HG03039 (cell line): Measurements from ENCODE around the gene RASSF6.
"Not testable (repeated sequence)": the region's sequence is repeated elsewhere in the genome, so short reads cannot be mapped to it uniquely, and the experiment has no call there.

ENCODE experiments used
- ATAC-seq: cut with Tn5 transposase; IDR thresholded peaks from one replicate; pipeline ENCODE4 v1.9.1; 2021; ENCODE audit warnings: mild to moderate bottlenecking, moderate library complexity; ENCODE audit not compliant: unreplicated experiment

Gene RASSF6

GRCh38 chr4:73620115-73620792 is at the start of gene RASSF6:
RASSF6 (minus strand) TSS chr4:73620436; CDS start chr4:73611795, 8,641 bp downstream.
- ATAC-seq: peak; percentile 93

- no peak for ATAC-seq
Observed at GRCh38 chr4:73669410-73670183, 49.4 kb upstream of the RASSF6 start.

GRCh38 chr4:73668782-73669201 is 48.6 kb upstream of the RASSF6 start:
- ATAC-seq: no peak

GRCh38 chr4:73665924-73666323 is 45.7 kb upstream of the RASSF6 start:
- not testable (repeated sequence) for ATAC-seq

- ATAC-seq: no peak
Observed at GRCh38 chr4:73664470-73664869, 44.2 kb upstream of the RASSF6 start.

GRCh38 chr4:73663576-73663975 is 43.3 kb upstream of the RASSF6 start:
- ATAC-seq: no peak

GRCh38 chr4:73662709-73663546 is 42.7 kb upstream of the RASSF6 start:
- peak; percentile 61 for ATAC-seq

- ATAC-seq: no peak
Observed at GRCh38 chr4:73661646-73662119, 41.4 kb upstream of the RASSF6 start.

- ATAC-seq: no peak
Observed at GRCh38 chr4:73660808-73661207, 40.6 kb upstream of the RASSF6 start.

- ATAC-seq: peak; percentile 59
Observed at GRCh38 chr4:73653695-73654106, 33.5 kb upstream of the RASSF6 start.

GRCh38 chr4:73650250-73650649 is 30.0 kb upstream of the RASSF6 start:
- ATAC-seq: no peak

- no peak for ATAC-seq
Observed at GRCh38 chr4:73648478-73648877, 28.2 kb upstream of the RASSF6 start.

- ATAC-seq: no peak
Observed at GRCh38 chr4:73646117-73646516, 25.9 kb upstream of the RASSF6 start.

- no peak for ATAC-seq
Observed at GRCh38 chr4:73631565-73632226, 11.5 kb upstream of the RASSF6 start.

GRCh38 chr4:73628834-73629233 is 8.6 kb upstream of the RASSF6 start:
- not testable (repeated sequence) for ATAC-seq

GRCh38 chr4:73621357-73621756 is 1.1 kb upstream of the RASSF6 start:
- ATAC-seq: no peak

- ATAC-seq: no peak
Observed at GRCh38 chr4:73619346-73619745, 890 bp downstream of the RASSF6 start.

- no peak for ATAC-seq
Observed at GRCh38 chr4:73617256-73617655, 3.0 kb downstream of the RASSF6 start.

- no peak for ATAC-seq
Observed at GRCh38 chr4:73615613-73616012, 4.6 kb downstream of the RASSF6 start.

GRCh38 chr4:73614311-73614867 is 5.8 kb downstream of the RASSF6 start:
- ATAC-seq: no peak
